HEK293T (cell line): Measurements from ENCODE around the gene CD2.

Source experiments
- CTCF ChIA-PET: fragments of 350-600 bp; formaldehyde crosslinking; extraction: SDS; loops from one replicate; lab custom pipeline; 2021; ENCODE audit warnings: antibody characterized with exemption, inconsistent platforms; lab: Yijun Ruan, JAX
- POLR2A ChIA-PET: fragments of 350-600 bp; formaldehyde crosslinking; extraction: SDS; loops from one replicate; lab custom pipeline; 2020; ENCODE audit warnings: antibody characterized with exemption, inconsistent platforms; lab: Yijun Ruan, JAX
- DNase-seq: peaks from one replicate; pipeline ENCODE4 v3.0.0; 2012; ENCODE audit warnings: mixed read lengths; ENCODE audit errors: extremely low spot score
- ARNT ChIP-seq: fragments of 450-650 bp; IDR thresholded peaks from 2 replicates; pipeline ENCODE4 v1.6.1; 2017; ENCODE audit warnings: mild to moderate bottlenecking
- BHLHE40 ChIP-seq: fragments of 450-650 bp; IDR thresholded peaks from 2 replicates; pipeline ENCODE4 v1.6.1; 2016; ENCODE audit warnings: mild to moderate bottlenecking, moderate library complexity, borderline replicate concordance
- CTBP1 ChIP-seq: fragments of 450-650 bp; IDR thresholded peaks from 2 replicates; pipeline ENCODE4 v1.6.1; 2016; ENCODE audit warnings: borderline replicate concordance
- ELF4 ChIP-seq: fragments of 450-650 bp; IDR thresholded peaks from 2 replicates; pipeline ENCODE4 v1.6.1; 2017; ENCODE audit warnings: antibody characterized with exemption
- FOXA1 ChIP-seq: fragments of 450-650 bp; IDR thresholded peaks from 2 replicates; pipeline ENCODE4 v1.6.1; 2016; ENCODE audit warnings: mild to moderate bottlenecking
- FOXK2 ChIP-seq: fragments of 450-650 bp; IDR thresholded peaks from 2 replicates; pipeline ENCODE4 v1.6.1; 2016; ENCODE audit warnings: mild to moderate bottlenecking
- FOXM1 ChIP-seq: fragments of 450-650 bp; IDR thresholded peaks from 2 replicates; pipeline ENCODE4 v1.6.1; 2017; ENCODE audit warnings: mild to moderate bottlenecking, borderline replicate concordance
- HDGF ChIP-seq: fragments of 450-650 bp; IDR thresholded peaks from 2 replicates; pipeline ENCODE4 v1.6.1; 2017; ENCODE audit warnings: antibody characterized with exemption, borderline replicate concordance
- L3MBTL2 ChIP-seq: fragments of 450-650 bp; conservative IDR thresholded peaks from 2 replicates; pipeline ENCODE4 v1.6.1; 2016; ENCODE audit warnings: mild to moderate bottlenecking
- LEF1 ChIP-seq: fragments of 450-650 bp; IDR thresholded peaks from 2 replicates; pipeline ENCODE4 v1.6.1; 2017; ENCODE audit warnings: mild to moderate bottlenecking, borderline replicate concordance
- NFRKB ChIP-seq: fragments of 450-650 bp; IDR thresholded peaks from 2 replicates; pipeline ENCODE4 v1.6.1; 2016; ENCODE audit warnings: mild to moderate bottlenecking, moderate library complexity
- SP1 ChIP-seq: fragments of 450-650 bp; IDR thresholded peaks from 2 replicates; pipeline ENCODE4 v1.6.1; 2017
- SUZ12 ChIP-seq: fragments of 450-650 bp; IDR thresholded peaks from 2 replicates; pipeline ENCODE4 v1.6.1; 2016; ENCODE audit warnings: mild to moderate bottlenecking
- TARDBP ChIP-seq: fragments of 450-650 bp; IDR thresholded peaks from 2 replicates; pipeline ENCODE4 v1.6.1; 2016
- ZNF384 ChIP-seq: fragments of 450-650 bp; IDR thresholded peaks from 2 replicates; pipeline ENCODE4 v1.6.1; 2016
- TF ChIP-seq, protein P1 (sequence below): fragments of 450-650 bp; IDR thresholded peaks from 2 replicates; pipeline ENCODE4 v1.6.1; 2016

Gene CD2

DNA sequence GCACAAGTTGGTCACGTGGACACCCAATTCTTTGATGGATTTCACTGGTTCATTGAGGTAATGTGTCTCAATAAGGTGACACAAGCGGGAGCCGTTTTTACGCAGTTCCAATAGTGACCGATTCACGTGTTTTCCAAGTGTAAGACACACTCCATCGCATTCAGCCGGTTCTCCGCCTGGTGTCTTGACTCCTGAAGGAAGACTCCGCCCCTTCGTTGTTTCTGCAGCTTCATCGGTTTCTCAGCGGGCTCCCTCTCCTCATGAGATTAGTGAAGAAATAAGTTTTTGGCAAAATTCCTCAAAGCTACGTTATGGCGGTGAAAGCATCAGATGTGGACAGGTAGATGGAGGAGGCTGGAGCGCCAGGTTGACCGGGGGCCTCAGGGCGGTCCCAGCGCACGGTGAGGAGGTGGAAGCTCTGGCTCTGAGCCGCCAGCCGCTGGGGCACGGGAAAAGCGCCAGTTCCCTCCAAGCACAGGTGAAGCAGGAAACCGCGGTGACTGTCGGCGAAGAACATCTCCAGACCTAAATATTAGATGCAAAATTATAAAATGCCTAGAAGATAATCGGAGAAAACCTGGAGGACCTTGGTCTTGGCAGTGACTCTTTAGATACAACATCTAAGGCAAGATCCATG lies 21.0 kb downstream of the CD2 start:
- TF ChIP-seq L3MBTL2 (no peak), ZNF384 (no peak), FOXK2 (no peak), HDGF (no peak), SUZ12 (no peak), SP1 (no peak), ARNT (no peak), BHLHE40 (no peak), CTBP1 (no peak), TARDBP (no peak), LEF1 (no peak), NFRKB (no peak), FOXA1 (no peak), FOXM1 (no peak), ELF4 (no peak)
- TF ChIP-seq, protein P1, sequence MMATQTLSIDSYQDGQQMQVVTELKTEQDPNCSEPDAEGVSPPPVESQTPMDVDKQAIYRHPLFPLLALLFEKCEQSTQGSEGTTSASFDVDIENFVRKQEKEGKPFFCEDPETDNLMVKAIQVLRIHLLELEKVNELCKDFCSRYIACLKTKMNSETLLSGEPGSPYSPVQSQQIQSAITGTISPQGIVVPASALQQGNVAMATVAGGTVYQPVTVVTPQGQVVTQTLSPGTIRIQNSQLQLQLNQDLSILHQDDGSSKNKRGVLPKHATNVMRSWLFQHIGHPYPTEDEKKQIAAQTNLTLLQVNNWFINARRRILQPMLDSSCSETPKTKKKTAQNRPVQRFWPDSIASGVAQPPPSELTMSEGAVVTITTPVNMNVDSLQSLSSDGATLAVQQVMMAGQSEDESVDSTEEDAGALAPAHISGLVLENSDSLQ: no peak
- CTCF ChIA-PET: no interaction called here

DNA sequence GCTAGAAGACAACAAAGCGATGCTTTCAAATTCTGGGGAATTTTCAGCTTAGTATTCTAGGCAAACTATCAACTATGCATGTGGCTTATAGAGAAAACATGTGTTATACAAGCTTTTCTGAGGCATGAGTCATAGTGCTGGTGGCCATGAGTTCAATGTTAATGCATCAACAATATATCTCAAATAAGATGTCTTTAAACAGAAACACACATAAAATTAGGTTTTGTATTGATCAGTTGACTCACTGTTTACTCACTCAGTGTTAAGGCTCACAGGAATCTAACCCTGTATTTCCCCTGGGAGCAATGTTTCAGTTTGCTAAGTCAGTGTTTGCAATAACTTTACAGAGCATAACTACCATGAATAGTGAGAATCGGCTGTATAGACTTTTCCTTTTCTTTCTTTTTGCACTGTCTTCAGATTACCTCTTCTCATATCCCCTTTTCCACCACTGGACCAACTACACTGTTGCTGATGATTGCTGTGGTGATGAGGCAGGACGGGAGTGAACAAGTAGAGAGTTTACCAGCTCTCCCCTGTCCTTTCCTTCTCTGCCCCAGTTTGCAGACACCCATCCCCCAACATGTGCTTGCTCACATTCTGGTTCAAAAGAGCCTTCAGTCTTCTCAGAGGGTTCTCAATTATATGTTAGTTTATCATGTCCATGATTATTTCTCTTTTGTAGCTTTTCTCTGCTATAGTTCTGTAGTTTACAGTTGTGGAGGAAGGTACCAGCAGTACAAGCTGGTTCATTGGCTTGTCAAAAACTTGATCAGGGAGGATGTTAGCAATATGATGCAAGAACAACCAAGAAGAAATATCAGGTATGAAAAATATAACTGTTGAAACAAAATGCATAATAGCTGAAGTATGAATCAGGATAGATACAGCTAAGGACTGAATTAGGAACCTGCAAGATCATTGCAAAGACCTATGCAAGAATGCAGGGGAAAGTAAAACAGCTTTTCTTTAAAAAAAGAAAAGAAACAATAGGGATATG lies 23.9 kb downstream of the CD2 start:
- TF ChIP-seq ZNF384 (no peak), SP1 (no peak), NFRKB (no peak), CTBP1 (no peak), FOXA1 (no peak), FOXK2 (no peak), HDGF (no peak), FOXM1 (no peak), LEF1 (no peak), ARNT (no peak), ELF4 (no peak), L3MBTL2 (no peak), BHLHE40 (no peak), SUZ12 (no peak), TARDBP (no peak)
- TF ChIP-seq, protein P1: no peak
- POLR2A ChIA-PET: no interaction called here
- no peak for DNase-seq
- CTCF ChIA-PET: interaction anchor here (0.6 to 1.2 kb wide), 3 partner anchors 14 to 78 kb away, joined by 3 to 6 read pairs (median 3); no protein-coding TSS in a partner anchor

More for the DNA sequence above, 21.0 kb downstream of the CD2 start:
- POLR2A ChIA-PET: no interaction called here
- DNase-seq: no peak

DNA sequence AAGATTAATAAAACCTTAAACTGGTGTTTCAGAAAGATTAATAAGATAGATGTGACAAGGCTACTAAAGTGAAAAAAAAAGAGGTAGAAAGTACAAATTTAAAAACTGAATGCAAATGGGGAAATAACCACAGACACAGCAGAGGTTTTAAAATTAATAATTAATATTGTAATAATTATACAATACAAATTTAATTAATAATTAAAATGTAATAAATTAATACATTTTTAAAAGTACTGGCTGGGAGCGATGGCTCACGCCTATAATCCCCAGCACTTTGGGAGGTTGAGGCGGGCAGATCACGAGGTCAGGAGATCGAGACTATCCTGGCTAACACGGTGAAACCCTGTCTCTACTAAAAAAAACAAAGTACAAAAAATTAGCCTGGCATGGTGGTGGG lies 26.8 kb downstream of the CD2 start:
- TF ChIP-seq L3MBTL2: no peak
- TF ChIP-seq CTBP1: no peak
- no peak for TF ChIP-seq SP1
- no peak for TF ChIP-seq NFRKB
- TF ChIP-seq HDGF: no peak
- TF ChIP-seq SUZ12: no peak
- no peak for TF ChIP-seq TARDBP
- TF ChIP-seq FOXM1: no peak
- TF ChIP-seq LEF1: no peak
- no peak for TF ChIP-seq FOXA1
- no peak for TF ChIP-seq ZNF384
- no peak for TF ChIP-seq BHLHE40
- no peak for TF ChIP-seq FOXK2
- TF ChIP-seq, protein P1: no peak
- TF ChIP-seq ARNT: no peak
- TF ChIP-seq ELF4: no peak
- ChIA-PET POLR2A (no interaction called here), CTCF (interaction anchor here (0.6 kb wide), 1 partner anchor 13 kb away, joined by 5 read pairs; no protein-coding TSS in a partner anchor)
- DNase-seq: no peak

DNA sequence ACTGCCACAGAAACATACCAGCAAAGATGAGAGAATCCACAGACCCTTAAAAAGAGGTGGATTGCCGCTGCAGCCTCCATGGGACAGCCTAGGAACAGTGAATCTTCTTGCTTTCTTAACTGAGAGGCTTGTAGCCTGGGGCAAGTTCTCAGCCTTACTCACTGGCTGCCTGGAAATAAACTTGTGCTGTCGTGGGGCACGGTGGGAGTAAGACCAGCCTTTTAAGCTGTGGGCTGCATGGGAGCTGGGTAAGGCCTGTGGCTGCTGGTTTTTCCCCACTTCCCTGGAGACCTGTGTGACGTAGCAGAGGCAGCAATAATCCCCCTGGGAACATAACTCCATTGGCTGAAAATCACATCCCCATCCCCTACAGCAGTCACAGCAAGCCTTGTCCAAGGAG lies 30.8 kb downstream of the CD2 start:
- DNase-seq: no peak
- ChIA-PET CTCF (interaction anchor here (0.8 kb wide), 1 partner anchor 21 kb away, joined by 5 read pairs; no protein-coding TSS in a partner anchor), POLR2A (no interaction called here)
- TF ChIP-seq FOXM1: no peak
- TF ChIP-seq, protein P1: no peak
- no peak for TF ChIP-seq ELF4
- no peak for TF ChIP-seq ARNT
- no peak for TF ChIP-seq HDGF
- no peak for TF ChIP-seq TARDBP
- TF ChIP-seq FOXA1: no peak
- TF ChIP-seq L3MBTL2: no peak
- no peak for TF ChIP-seq NFRKB
- no peak for TF ChIP-seq SP1
- TF ChIP-seq ZNF384: no peak
- no peak for TF ChIP-seq SUZ12
- no peak for TF ChIP-seq BHLHE40
